T-helper 2 cell treated with Interferon-gamma antibody and Interleukin-4, amounts not matched to agents 100 ng/mL and 5 ng/mL, for 36 hours (primary cell): ENCODE results near the gene LCP1. TPM values are rescaled to one million over a fixed set of nuclear protein-coding genes. Genes with fewer than 3 reads are reported as not detected.

Experiments used
- total RNA-seq: library from RNA; stranded (reverse); gene quantifications from 2 replicates; pipeline ENCODE4 v1.2.3, GENCODE V29; 2022

Gene LCP1
- total RNA-seq, 1 donor from 2014 or later, result 1,131 TPM

Other genes starting within 250 kb of the LCP1 start
- 42.3 and 45.9 TPM in 2 replicates for gene ZC3H13, start 129.4 kb downstream of the LCP1 start, total RNA-seq
- gene CPB2, start 77.1 kb downstream of the LCP1 start, total RNA-seq, result not detected in 2 replicates
- gene LRRC63, start 29.8 kb upstream of the LCP1 start, total RNA-seq, result 1.1 and 1.2 TPM in 2 replicates
- 0.23 and 0.57 TPM in 2 replicates for gene RUBCNL, start 205.1 kb upstream of the LCP1 start, total RNA-seq